ENCODE measurements around the gene RBMS3. TPM values are rescaled to one million over a fixed set of nuclear protein-coding genes. Genes with fewer than 3 reads are reported as not detected.

The RBMS3 gene
- total and polyA plus RNA-seq, 9 donors = 11.6 to 79.2 (median 63.1) TPM

DNA sequence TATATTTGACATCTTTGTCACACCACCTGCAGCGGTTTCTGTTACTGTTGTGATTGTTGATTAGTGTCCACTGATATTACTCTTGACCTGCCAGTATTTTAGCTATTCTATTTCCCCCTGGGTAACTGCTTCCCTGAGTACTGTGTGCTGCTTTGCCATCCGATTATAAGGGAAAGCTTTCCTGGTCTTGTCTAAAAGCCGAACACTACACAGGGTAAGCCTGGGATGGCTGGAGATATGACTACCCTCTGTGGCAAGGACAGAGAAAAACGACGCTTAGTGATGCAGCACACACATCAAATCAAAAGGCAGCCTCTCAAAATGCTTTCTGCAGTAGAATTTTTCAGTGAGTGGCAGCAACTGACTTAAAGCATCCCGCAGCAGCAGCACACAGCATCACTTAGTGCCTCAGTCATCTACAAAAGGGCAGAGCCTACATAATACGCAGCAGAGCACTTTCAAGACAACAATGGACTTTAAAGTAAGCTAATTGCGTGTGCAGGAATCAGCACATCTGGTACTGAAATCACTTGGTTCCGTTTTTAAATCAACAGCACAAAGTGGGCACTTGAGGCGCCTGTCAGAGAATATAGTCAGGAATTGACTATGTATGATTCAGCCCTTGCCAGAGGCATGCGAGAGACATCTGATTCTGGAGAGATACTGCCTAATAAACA is 669.2 kb downstream of the RBMS3 start:
- Histone ChIP-seq H3K9me3 (no peaks in the 10 kb centered on the region), H3K27ac (no peak overlapping the region), H3K36me3 (no peaks in the 10 kb centered on the region), H3K27me3 (no peaks in the 10 kb centered on the region), H3K4me3 (no peak overlapping the region), H3K4me1 (ENCODE audit: insufficient read depth) (peaks cover 3% of the 10 kb centered on the region)
- TF ChIP-seq POLR2A (IDR thresholded peaks at IDR 0.05) (no peak), EP300 (IDR thresholded peaks at IDR 0.05) (no peak)
- TF ChIP-seq, protein P1, sequence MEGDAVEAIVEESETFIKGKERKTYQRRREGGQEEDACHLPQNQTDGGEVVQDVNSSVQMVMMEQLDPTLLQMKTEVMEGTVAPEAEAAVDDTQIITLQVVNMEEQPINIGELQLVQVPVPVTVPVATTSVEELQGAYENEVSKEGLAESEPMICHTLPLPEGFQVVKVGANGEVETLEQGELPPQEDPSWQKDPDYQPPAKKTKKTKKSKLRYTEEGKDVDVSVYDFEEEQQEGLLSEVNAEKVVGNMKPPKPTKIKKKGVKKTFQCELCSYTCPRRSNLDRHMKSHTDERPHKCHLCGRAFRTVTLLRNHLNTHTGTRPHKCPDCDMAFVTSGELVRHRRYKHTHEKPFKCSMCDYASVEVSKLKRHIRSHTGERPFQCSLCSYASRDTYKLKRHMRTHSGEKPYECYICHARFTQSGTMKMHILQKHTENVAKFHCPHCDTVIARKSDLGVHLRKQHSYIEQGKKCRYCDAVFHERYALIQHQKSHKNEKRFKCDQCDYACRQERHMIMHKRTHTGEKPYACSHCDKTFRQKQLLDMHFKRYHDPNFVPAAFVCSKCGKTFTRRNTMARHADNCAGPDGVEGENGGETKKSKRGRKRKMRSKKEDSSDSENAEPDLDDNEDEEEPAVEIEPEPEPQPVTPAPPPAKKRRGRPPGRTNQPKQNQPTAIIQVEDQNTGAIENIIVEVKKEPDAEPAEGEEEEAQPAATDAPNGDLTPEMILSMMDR (IDR thresholded peaks at IDR 0.05) = no peak
- no peak for DNase-seq
- intact Hi-C loops (cut with DNase I) = no loop called here
- WGBS, 3 donors = 96 to 97% (median 96%) methylated on average over 11 of the region's 11 CpGs

DNA sequence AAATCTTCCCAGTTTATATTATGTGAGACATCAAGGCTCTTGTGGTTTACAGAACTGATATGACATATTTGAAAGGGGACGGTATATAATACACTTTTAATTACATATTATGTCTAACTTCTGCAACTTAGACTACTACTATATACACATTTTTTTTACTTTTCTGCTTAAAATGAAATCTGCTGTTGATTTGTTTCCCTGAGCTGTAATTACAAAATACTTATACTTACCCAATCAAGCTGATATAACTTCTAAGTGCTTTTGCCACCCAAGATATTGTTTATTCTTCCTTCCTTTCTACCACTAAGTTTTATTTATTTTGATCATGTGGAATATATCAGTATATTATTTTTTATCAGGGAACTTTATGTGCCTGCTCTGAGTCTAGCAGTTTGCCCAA is 671.6 kb downstream of the RBMS3 start:
- TF ChIP-seq POLR2A (IDR thresholded peaks at IDR 0.05) (no peak), EP300 (IDR thresholded peaks at IDR 0.05) (no peak)
- TF ChIP-seq, protein P1 (IDR thresholded peaks at IDR 0.05) = no peak
- no peak overlapping the region for H3K27ac ChIP-seq
- WGBS, 3 donors = 13 to 49% (median 29%) methylated on average over 1 of the region's 1 CpG
- no peaks in the 10 kb centered on the region for H3K27me3 ChIP-seq
- peaks cover 3% of the 10 kb centered on the region for H3K4me1 ChIP-seq (ENCODE audit: insufficient read depth)
- no peaks in the 10 kb centered on the region for H3K9me3 ChIP-seq
- no peak for DNase-seq
- intact Hi-C loops (cut with DNase I) = no loop called here
- no peak overlapping the region for H3K4me3 ChIP-seq
- no peaks in the 10 kb centered on the region for H3K36me3 ChIP-seq

DNA sequence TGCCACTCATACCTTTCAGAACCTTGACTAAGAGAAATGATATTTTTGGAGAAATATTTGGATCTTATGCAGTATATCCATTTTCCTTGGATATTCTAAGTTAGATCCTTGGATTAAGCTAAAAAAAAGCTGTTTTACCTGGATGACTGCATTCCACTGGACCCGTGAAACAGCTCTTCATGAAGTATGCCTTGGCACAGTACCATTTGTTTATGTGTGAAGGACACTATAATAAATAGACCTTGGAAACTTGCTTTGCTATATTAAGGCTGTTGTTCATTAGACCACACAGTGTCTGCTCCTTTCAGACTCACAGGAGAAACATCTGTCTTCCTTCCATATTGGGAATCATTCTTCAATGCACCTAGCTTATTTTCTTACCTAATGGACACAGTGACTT is 674.5 kb downstream of the RBMS3 start:
- no peaks in the 10 kb centered on the region for H3K36me3 ChIP-seq
- WGBS, 3 donors = 16 to 46% (median 28%) methylated on average over 1 of the region's 1 CpG
- peaks cover 3% of the 10 kb centered on the region for H3K4me1 ChIP-seq (ENCODE audit: insufficient read depth)
- no peaks in the 10 kb centered on the region for H3K9me3 ChIP-seq
- H3K4me3 ChIP-seq = no peak overlapping the region
- intact Hi-C loops (cut with DNase I) = no loop called here
- TF ChIP-seq, protein P1 (IDR thresholded peaks at IDR 0.05) = no peak
- TF ChIP-seq POLR2A (IDR thresholded peaks at IDR 0.05) (no peak), EP300 (IDR thresholded peaks at IDR 0.05) (no peak)
- DNase-seq = no peak
- no peak overlapping the region for H3K27ac ChIP-seq
- H3K27me3 ChIP-seq = no peaks in the 10 kb centered on the region

DNA sequence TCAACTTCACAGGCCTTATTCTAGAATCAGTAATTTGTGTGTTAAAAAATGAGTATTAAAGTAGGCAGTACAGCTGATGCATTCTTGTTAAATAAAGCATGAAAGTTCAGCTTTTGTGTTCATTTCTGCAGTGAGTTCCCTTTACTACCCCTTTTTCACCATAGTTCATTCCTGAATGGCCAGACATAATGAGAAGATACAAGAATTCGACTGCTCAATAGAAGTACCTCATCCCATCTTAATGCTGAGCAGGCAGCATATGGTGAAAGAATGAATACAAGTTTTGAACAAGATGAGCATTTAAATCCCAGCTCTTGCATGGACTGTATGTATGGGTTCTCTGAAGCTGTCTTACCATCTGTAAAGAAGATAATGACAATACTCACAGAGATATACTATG is 677.9 kb downstream of the RBMS3 start:
- Histone ChIP-seq H3K4me1 (ENCODE audit: insufficient read depth) (no peaks in the 10 kb centered on the region), H3K9me3 (no peaks in the 10 kb centered on the region), H3K36me3 (no peaks in the 10 kb centered on the region), H3K27ac (no peak overlapping the region), H3K4me3 (no peak overlapping the region), H3K27me3 (no peaks in the 10 kb centered on the region)
- TF ChIP-seq, protein P1 (IDR thresholded peaks at IDR 0.05) = no peak
- no peak for TF ChIP-seq POLR2A (IDR thresholded peaks at IDR 0.05)
- no peak for TF ChIP-seq EP300 (IDR thresholded peaks at IDR 0.05)
- intact Hi-C loops (cut with DNase I) = no loop called here
- 89 to 99% (median 97%) methylated on average over 1 of the region's 1 CpG for WGBS, 3 donors
- DNase-seq = no peak
